Measurements from ENCODE around the gene IGF2BP1.
A peak's percentile ranks its signal among the peaks of the same experiment; 100 is the strongest.

Gene IGF2BP1

DNA sequence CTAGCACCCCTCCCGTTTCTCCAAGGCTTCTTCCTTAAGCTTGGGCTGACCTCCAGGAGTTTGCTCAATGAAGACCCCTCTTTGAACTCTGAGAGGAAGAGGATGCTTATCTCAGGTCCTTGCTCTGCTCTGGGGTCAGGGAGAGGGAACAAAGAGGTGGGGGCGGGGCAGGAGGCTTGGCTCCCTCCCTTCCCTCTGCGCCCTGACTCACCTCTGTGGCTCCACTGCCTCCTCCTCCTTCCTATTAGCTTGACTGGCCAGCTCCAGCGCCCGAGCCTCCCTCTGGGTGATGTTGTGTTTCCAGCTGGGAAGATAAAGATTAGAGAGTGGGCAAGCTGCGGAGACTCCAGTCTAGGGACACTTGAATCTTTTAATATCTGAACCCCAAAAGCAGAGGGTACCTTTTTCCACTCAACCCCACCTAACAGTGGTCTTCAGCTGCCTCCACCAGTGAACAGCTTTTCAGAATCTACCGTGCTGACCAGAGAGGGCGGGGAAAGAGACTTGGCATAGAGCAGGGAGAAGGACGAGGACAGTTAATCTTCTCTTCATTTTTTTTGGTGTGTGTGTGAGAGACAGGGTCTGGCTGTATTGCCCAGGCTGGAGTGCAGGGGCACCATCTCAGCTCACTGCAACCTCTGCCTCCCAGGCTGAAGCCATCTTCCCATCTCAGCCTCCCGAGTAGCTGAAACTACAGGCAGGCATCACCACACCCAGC is 35.5 kb upstream of the IGF2BP1 start:
- no peaks in the 10 kb centered on the region for H3K9me3 ChIP-seq (ENCODE audit: severe bottlenecking)
- H3K27me3 ChIP-seq (ENCODE audit: insufficient read depth, low read depth, severe bottlenecking): no peaks in the 10 kb centered on the region
- H3K4me3 ChIP-seq (ENCODE audit: low read depth, low read length): peak overlapping the region; percentile 31
- H3K27ac ChIP-seq: peak overlapping the region; percentile 74
- TF ChIP-seq, protein P1, sequence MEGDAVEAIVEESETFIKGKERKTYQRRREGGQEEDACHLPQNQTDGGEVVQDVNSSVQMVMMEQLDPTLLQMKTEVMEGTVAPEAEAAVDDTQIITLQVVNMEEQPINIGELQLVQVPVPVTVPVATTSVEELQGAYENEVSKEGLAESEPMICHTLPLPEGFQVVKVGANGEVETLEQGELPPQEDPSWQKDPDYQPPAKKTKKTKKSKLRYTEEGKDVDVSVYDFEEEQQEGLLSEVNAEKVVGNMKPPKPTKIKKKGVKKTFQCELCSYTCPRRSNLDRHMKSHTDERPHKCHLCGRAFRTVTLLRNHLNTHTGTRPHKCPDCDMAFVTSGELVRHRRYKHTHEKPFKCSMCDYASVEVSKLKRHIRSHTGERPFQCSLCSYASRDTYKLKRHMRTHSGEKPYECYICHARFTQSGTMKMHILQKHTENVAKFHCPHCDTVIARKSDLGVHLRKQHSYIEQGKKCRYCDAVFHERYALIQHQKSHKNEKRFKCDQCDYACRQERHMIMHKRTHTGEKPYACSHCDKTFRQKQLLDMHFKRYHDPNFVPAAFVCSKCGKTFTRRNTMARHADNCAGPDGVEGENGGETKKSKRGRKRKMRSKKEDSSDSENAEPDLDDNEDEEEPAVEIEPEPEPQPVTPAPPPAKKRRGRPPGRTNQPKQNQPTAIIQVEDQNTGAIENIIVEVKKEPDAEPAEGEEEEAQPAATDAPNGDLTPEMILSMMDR (IDR thresholded peaks at IDR 0.05; ENCODE audit: low read depth, low read length): no peak
- DNase-seq: peak; percentile 89
- no peaks in the 10 kb centered on the region for H3K36me3 ChIP-seq

- TF ChIP-seq, protein P1 (IDR thresholded peaks at IDR 0.05; ENCODE audit: low read depth, low read length): no peak
- Histone ChIP-seq H3K9me3 (ENCODE audit: severe bottlenecking) (no peaks in the 10 kb centered on the region), H3K27me3 (ENCODE audit: insufficient read depth, low read depth, severe bottlenecking) (no peaks in the 10 kb centered on the region), H3K27ac (peak overlapping the region; percentile 94), H3K36me3 (no peaks in the 10 kb centered on the region), H3K4me3 (ENCODE audit: low read depth, low read length) (no peak overlapping the region)
- peak; percentile 53 for DNase-seq
Observed at GRCh38 chr17:48970224-48970623, 27.0 kb upstream of the IGF2BP1 start.

- no peaks in the 10 kb centered on the region for H3K36me3 ChIP-seq
- TF ChIP-seq, protein P1 (IDR thresholded peaks at IDR 0.05; ENCODE audit: low read depth, low read length): no peak
- DNase-seq: peak; percentile 86
- H3K4me3 ChIP-seq (ENCODE audit: low read depth, low read length): no peak overlapping the region
- H3K9me3 ChIP-seq (ENCODE audit: severe bottlenecking): no peaks in the 10 kb centered on the region
- H3K27ac ChIP-seq: peak overlapping the region; percentile 94
- H3K27me3 ChIP-seq (ENCODE audit: insufficient read depth, low read depth, severe bottlenecking): no peaks in the 10 kb centered on the region
Observed at GRCh38 chr17:48970865-48971687, 26.1 kb upstream of the IGF2BP1 start.

- DNase-seq: no peak
Observed at GRCh38 chr17:48972749-48973097, 24.5 kb upstream of the IGF2BP1 start.

GRCh38 chr17:48973806-48974205 is 23.4 kb upstream of the IGF2BP1 start:
- Histone ChIP-seq H3K27ac (peak overlapping the region; percentile 94), H3K4me3 (ENCODE audit: low read depth, low read length) (no peak overlapping the region), H3K36me3 (no peaks in the 10 kb centered on the region), H3K9me3 (ENCODE audit: severe bottlenecking) (peaks cover 3% of the 10 kb centered on the region), H3K27me3 (ENCODE audit: insufficient read depth, low read depth, severe bottlenecking) (no peaks in the 10 kb centered on the region)
- TF ChIP-seq, protein P1 (IDR thresholded peaks at IDR 0.05; ENCODE audit: low read depth, low read length): no peak
- DNase-seq: peak; percentile 94

More at GRCh38 chr17:48972749-48973097, 24.5 kb upstream of the IGF2BP1 start:
- Histone ChIP-seq H3K27ac (peak overlapping the region; percentile 94), H3K4me3 (ENCODE audit: low read depth, low read length) (no peak overlapping the region), H3K27me3 (ENCODE audit: insufficient read depth, low read depth, severe bottlenecking) (no peaks in the 10 kb centered on the region), H3K36me3 (no peaks in the 10 kb centered on the region), H3K9me3 (ENCODE audit: severe bottlenecking) (no peaks in the 10 kb centered on the region)
- TF ChIP-seq, protein P1 (IDR thresholded peaks at IDR 0.05; ENCODE audit: low read depth, low read length): no peak

Measured in WERI-Rb-1 (cell line).